ENCODE data around the gene SLC6A18. TPM values are rescaled to one million over a fixed set of nuclear protein-coding genes. Genes with fewer than 3 reads are reported as not detected.
"Not testable (repeated sequence)": the region's sequence is repeated elsewhere in the genome, so short reads cannot be mapped to it uniquely, and the experiment has no call there.

Gene SLC6A18
- total and polyA plus RNA-seq, 10 of the 15 experiments (the other 5 are each of a cell fraction or from before 2014, with no cell fraction given) = not detected

DNA sequence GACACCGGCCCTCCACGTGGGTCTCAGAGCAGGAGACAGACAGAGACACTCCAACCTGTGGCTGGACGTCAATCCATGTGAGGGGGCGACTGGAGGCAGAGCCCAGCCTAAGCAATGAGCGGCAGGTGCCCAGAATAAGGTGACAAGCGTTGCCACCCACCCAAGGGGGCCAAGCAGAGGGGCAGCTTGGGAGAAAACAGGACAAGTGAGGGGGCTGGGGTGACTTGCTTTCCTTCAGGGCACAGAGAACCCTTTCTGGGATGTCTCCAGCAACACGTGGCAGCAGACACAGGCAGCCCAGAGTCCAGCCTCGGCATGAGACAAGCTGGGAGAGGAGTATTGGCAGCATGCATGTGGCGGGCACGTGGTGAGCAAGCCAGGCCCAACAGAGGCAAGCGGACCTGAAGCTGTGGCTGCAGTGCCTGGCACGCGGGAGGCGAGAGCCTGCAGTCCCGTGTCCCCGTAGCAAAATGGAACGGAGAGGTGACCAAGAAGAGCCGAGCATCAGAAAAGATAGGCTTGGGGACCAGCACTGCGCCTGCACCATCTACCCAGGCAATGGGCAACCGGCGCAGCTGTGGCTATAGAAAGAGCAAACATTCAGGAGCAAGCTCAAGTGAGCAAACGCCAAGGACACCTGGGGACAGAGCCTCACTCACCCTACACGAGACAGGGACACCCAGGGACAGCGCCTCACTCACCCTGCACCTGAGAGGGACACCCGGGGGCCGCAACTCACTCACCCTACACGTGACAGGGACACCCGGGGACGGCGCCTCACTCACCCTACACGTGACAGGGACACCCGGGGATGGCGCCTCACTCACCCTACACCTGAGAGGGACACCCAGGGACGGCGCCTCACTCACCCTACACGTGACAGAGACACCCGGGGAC lies 63.5 kb downstream of the SLC6A18 start:
- no peak for DNase-seq (ENCODE audit: low read depth, low spot score)
- SMC1A ChIA-PET (ENCODE audit: uncharacterized antibody, unreplicated experiment) = interaction anchor here (0.5 to 0.9 kb wide), 2 partner anchors 27 to 54 kb away, joined by 3 read pairs; no protein-coding TSS in a partner anchor
- FAIRE-seq = no peak

DNA sequence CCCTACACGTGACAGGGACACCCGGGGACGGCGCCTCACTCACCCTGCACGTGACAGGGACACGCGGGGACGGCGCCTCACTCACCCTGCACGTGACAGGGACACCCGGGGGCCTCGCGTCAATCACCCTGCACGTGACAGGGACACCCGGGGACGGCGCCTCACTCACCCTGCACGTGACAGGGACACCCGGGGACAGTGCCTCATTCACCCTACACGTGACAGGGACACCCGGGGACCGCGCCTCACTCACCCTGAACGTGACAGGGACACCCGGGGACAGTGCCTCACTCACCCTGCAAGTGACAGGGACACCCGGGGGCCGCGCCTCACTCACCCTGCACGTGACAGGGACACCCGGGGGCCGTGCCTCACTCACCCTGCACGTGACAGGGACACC lies 64.4 kb downstream of the SLC6A18 start:
- H4K20me1 ChIP-seq (ENCODE audit: control insufficient read depth, insufficient read depth); ATAC-seq; H3K36me3 ChIP-seq (ENCODE audit: control insufficient read depth in 2 of 2, insufficient read depth in 2 of 2, low read length in 1 of 2); H3K9ac ChIP-seq (ENCODE audit: control insufficient read depth, insufficient read depth, low read length); FAIRE-seq; H3K79me2 ChIP-seq (ENCODE audit: control insufficient read depth, insufficient read depth, low read length); H3K4me2 ChIP-seq (ENCODE audit: control insufficient read depth, insufficient read depth); intact Hi-C loops (cut with micrococcal nuclease; ENCODE audit: unreplicated experiment); DNase-seq (ENCODE audit: low read depth, low spot score); H3K27ac ChIP-seq (ENCODE audit: control insufficient read depth, insufficient read depth); H3K27me3 ChIP-seq (replicated peaks in 1 of 2; ENCODE audit: control insufficient read depth in 2 of 2, insufficient read depth in 2 of 2, low read length in 1 of 2); in situ Hi-C loops (cut with MboI); CTCF ChIA-PET; POLR2A ChIA-PET; SMC1A ChIA-PET (ENCODE audit: uncharacterized antibody, unreplicated experiment); H2AFZ ChIP-seq (ENCODE audit: control insufficient read depth, low read depth, low read length); RAD21 ChIA-PET (ENCODE audit: unreplicated experiment); H3K4me1 ChIP-seq (ENCODE audit: control insufficient read depth, insufficient read depth, low read length); H3K9me3 ChIP-seq (replicated peaks; ENCODE audit: control insufficient read depth, insufficient read depth, low read length); H3K4me3 ChIP-seq; BruUV-seq (replicated peaks): not testable (repeated sequence)
- 96% methylated on average over 24 of the region's 32 CpGs for WGBS (ENCODE audit: insufficient coverage, insufficient replicate concordance, low lambda C conversion rate, missing lambda C conversion rate)

More for the DNA sequence above, 63.5 kb downstream of the SLC6A18 start:
- no TSS peak for BruUV-seq (replicated peaks)
- in situ Hi-C loops (cut with MboI) = no loop called here
- ATAC-seq = no peak
- Histone ChIP-seq H3K4me3 (no peak overlapping the region), H4K20me1 (ENCODE audit: control insufficient read depth, insufficient read depth) (no peaks in the 10 kb centered on the region), H3K4me1 (ENCODE audit: control insufficient read depth, insufficient read depth, low read length) (no peaks in the 10 kb centered on the region), H3K36me3 (ENCODE audit: control insufficient read depth in 2 of 2, insufficient read depth in 2 of 2, low read length in 1 of 2) (no peaks in the 10 kb centered on the region; a peak in 2 of 4 replicates), H3K27me3 (replicated peaks in 1 of 2; ENCODE audit: control insufficient read depth in 2 of 2, insufficient read depth in 2 of 2, low read length in 1 of 2) (no peaks in the 10 kb centered on the region), H3K9me3 (replicated peaks; ENCODE audit: control insufficient read depth, insufficient read depth, low read length) (peaks cover 3% of the 10 kb centered on the region; the same call in 1 of the 3 replicates), H2AFZ (ENCODE audit: control insufficient read depth, low read depth, low read length) (no peak overlapping the region), H3K79me2 (ENCODE audit: control insufficient read depth, insufficient read depth, low read length) (no peaks in the 10 kb centered on the region), H3K9ac (ENCODE audit: control insufficient read depth, insufficient read depth, low read length) (no peak overlapping the region), H3K27ac (ENCODE audit: control insufficient read depth, insufficient read depth) (no peak overlapping the region), H3K4me2 (ENCODE audit: control insufficient read depth, insufficient read depth) (no peak overlapping the region)
- intact Hi-C loops (cut with micrococcal nuclease; ENCODE audit: unreplicated experiment) = no loop called here
- ChIA-PET POLR2A (no interaction called here), CTCF (no interaction called here), RAD21 (ENCODE audit: unreplicated experiment) (interaction anchor here (1.1 kb wide), 1 partner anchor 27 kb away, joined by 6 read pairs; no protein-coding TSS in a partner anchor)
- TF ChIP-seq EGR1 (IDR thresholded peaks at IDR 0.05; ENCODE audit: borderline replicate concordance in 1 of 2, low read depth in 2 of 2, low read length in 2 of 2) (no peak), HDAC2 (IDR thresholded peaks at IDR 0.05) (no peak), EP300 (IDR thresholded peaks at IDR 0.05; ENCODE audit: borderline replicate concordance in 1 of 2, control insufficient read depth in 1 of 2, low read depth in 2 of 2, low read length in 2 of 2) (no peak), TARDBP (IDR thresholded peaks at IDR 0.05; ENCODE audit: borderline replicate concordance) (no peak), CHD1 (IDR thresholded peaks at IDR 0.05; ENCODE audit: low read depth, low read length) (no peak), IKZF1 (conservative IDR thresholded peaks at IDR 0.05) (no peak), PML (IDR thresholded peaks at IDR 0.05; ENCODE audit: low read length) (no peak)
- TF ChIP-seq, protein P1, sequence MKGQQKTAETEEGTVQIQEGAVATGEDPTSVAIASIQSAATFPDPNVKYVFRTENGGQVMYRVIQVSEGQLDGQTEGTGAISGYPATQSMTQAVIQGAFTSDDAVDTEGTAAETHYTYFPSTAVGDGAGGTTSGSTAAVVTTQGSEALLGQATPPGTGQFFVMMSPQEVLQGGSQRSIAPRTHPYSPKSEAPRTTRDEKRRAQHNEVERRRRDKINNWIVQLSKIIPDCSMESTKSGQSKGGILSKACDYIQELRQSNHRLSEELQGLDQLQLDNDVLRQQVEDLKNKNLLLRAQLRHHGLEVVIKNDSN (IDR thresholded peaks at IDR 0.05; ENCODE audit: borderline replicate concordance, extremely low read length, insufficient read depth, low read depth, low read length) = no peak
- TF ChIP-seq, protein P2, sequence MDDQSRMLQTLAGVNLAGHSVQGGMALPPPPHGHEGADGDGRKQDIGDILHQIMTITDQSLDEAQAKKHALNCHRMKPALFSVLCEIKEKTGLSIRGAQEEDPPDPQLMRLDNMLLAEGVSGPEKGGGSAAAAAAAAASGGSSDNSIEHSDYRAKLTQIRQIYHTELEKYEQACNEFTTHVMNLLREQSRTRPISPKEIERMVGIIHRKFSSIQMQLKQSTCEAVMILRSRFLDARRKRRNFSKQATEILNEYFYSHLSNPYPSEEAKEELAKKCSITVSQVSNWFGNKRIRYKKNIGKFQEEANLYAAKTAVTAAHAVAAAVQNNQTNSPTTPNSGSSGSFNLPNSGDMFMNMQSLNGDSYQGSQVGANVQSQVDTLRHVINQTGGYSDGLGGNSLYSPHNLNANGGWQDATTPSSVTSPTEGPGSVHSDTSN (IDR thresholded peaks at IDR 0.05; ENCODE audit: insufficient replicate concordance, low read depth, low read length) = no peak
- TF ChIP-seq, protein P3, sequence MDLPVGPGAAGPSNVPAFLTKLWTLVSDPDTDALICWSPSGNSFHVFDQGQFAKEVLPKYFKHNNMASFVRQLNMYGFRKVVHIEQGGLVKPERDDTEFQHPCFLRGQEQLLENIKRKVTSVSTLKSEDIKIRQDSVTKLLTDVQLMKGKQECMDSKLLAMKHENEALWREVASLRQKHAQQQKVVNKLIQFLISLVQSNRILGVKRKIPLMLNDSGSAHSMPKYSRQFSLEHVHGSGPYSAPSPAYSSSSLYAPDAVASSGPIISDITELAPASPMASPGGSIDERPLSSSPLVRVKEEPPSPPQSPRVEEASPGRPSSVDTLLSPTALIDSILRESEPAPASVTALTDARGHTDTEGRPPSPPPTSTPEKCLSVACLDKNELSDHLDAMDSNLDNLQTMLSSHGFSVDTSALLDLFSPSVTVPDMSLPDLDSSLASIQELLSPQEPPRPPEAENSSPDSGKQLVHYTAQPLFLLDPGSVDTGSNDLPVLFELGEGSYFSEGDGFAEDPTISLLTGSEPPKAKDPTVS (IDR thresholded peaks at IDR 0.05; ENCODE audit: low read depth, low read length) = no peak
- 83% methylated on average over 37 of the region's 37 CpGs for WGBS (ENCODE audit: insufficient coverage, insufficient replicate concordance, low lambda C conversion rate, missing lambda C conversion rate)
